IPS-18a (cell line): ENCODE results near the gene MUTYH.

Experiments
- H3K27ac ChIP-seq: one replicate; pipeline ENCODE4 v1.5.1; 2013; ENCODE audit warnings: low read length
- H3K27me3 ChIP-seq: one replicate; pipeline ENCODE4 v1.6.1; 2013; ENCODE audit warnings: mild to moderate bottlenecking, low read length; ENCODE audit not compliant: control insufficient read depth, insufficient read depth
- H3K36me3 ChIP-seq: one replicate; pipeline ENCODE4 v1.6.1; 2013; ENCODE audit warnings: low read depth, low read length; ENCODE audit not compliant: control insufficient read depth
- H3K4me1 ChIP-seq: one replicate; pipeline ENCODE4 v1.6.1; 2013; ENCODE audit warnings: low read depth, low read length; ENCODE audit not compliant: control insufficient read depth
- H3K4me3 ChIP-seq: one replicate; pipeline ENCODE4 v1.5.1; 2013; ENCODE audit warnings: low read length
- H3K9ac ChIP-seq: one replicate; pipeline ENCODE4 v1.6.1; 2013; ENCODE audit warnings: mild to moderate bottlenecking, low read length, moderate library complexity
- H3K9me3 ChIP-seq: one replicate; pipeline ENCODE4 v1.6.1; 2013; ENCODE audit warnings: low read depth, low read length; ENCODE audit not compliant: control insufficient read depth

Gene MUTYH

DNA sequence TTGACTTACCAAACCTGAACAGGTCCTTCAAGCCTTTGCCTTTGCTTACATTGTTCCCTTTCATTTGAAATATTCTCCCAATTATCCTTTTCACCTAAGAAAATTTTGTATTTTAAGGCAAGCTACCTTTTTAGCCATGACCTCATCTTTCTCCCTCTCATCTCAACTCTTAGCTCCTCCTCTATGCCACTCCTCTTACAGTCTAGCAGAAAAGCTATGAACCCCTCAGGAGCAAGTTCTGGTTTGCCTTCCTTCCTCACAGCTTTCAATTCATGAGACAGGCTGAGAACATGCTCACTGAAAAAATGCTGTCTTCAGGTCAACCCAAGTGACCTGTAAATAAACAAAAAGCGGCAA lies 8.3 kb upstream of the MUTYH start:
- Histone ChIP-seq H3K9me3 (no peaks in the 10 kb centered on the region), H3K4me3 (no peak overlapping the region), H3K36me3 (peaks cover 20% of the 10 kb centered on the region), H3K27me3 (no peaks in the 10 kb centered on the region), H3K4me1 (no peaks in the 10 kb centered on the region), H3K27ac (no peak overlapping the region), H3K9ac (no peak overlapping the region)

DNA sequence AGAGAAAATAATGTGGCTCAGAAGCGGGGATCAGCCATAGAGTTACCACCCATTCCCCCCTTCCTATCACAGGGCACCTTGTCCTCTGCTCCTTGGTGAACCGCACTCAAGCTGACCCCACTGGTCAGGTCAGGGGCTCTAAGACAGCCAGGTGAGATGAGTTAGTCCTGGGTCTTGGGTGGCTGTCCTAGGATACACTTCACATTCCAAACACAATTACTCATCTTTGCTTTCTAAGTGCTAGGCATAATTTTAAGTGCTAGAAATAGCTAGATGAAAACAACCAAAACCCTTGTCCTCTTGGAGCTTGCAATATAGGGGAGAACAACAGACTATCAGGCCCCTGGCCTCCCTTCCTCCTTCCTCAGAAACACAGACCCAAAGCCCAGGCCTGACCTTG lies 7.8 kb upstream of the MUTYH start:
- H3K27ac ChIP-seq: no peak overlapping the region

DNA sequence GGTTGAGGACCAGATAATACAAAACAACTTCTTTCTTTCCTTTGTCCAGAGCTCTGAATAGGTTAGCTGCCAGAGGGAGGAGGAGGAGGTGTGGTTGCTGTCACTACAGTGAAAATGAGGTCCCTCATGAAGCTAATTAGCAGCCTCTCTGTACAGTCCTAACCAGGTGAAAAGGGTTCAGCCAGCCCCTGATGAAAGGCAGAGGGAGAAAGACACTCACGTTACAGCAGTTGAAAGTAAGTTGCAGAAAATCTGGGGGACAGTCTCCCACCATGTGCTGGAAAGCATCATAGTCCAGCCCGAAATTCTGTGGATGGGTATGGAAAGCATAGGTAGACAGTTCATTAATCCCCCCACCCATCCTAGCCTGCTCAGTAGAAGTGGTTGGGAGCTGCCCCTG lies 6.2 kb upstream of the MUTYH start:
- Histone ChIP-seq H3K9ac (no peak overlapping the region), H3K36me3 (peaks cover 41% of the 10 kb centered on the region), H3K9me3 (no peaks in the 10 kb centered on the region), H3K4me1 (no peaks in the 10 kb centered on the region), H3K27ac (no peak overlapping the region), H3K4me3 (no peak overlapping the region), H3K27me3 (no peaks in the 10 kb centered on the region)

More for the DNA sequence above, 7.8 kb upstream of the MUTYH start:
- H3K4me1 ChIP-seq: no peaks in the 10 kb centered on the region
- peaks cover 26% of the 10 kb centered on the region for H3K36me3 ChIP-seq
- no peaks in the 10 kb centered on the region for H3K9me3 ChIP-seq
- no peak overlapping the region for H3K9ac ChIP-seq
- H3K4me3 ChIP-seq: no peak overlapping the region
- no peaks in the 10 kb centered on the region for H3K27me3 ChIP-seq

DNA sequence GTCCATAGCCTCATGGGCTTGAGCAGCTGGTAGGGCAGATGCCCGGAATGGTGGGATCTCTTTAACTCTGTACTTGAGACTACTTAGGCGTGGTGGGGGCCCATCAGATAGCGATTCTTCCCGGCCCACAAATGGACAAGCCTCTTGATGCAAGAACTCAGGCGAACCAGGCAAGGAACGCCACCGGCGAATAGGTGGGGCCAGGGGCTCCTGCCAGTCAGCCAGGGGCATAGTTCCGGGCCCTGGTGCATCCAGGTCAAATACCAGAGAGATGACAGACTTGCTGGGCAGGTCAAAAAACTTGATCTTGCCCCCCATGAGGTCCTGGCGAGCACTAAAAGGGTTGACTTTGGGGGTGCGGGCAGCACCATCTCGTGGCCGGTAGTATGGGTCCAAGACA lies 4.8 kb upstream of the MUTYH start:
- Histone ChIP-seq H3K4me3 (no peak overlapping the region), H3K9ac (no peak overlapping the region), H3K27me3 (no peaks in the 10 kb centered on the region), H3K36me3 (peaks cover 42% of the 10 kb centered on the region), H3K4me1 (peaks cover 6% of the 10 kb centered on the region), H3K9me3 (no peaks in the 10 kb centered on the region), H3K27ac (no peak overlapping the region)

GRCh38 chr1:45344499-45344898 lies 4.3 kb upstream of the MUTYH start:
- Histone ChIP-seq H3K27ac (no peak overlapping the region), H3K4me3 (no peak overlapping the region), H3K9ac (no peak overlapping the region), H3K36me3 (peaks cover 42% of the 10 kb centered on the region), H3K27me3 (no peaks in the 10 kb centered on the region), H3K4me1 (peaks cover 6% of the 10 kb centered on the region), H3K9me3 (no peaks in the 10 kb centered on the region)

DNA sequence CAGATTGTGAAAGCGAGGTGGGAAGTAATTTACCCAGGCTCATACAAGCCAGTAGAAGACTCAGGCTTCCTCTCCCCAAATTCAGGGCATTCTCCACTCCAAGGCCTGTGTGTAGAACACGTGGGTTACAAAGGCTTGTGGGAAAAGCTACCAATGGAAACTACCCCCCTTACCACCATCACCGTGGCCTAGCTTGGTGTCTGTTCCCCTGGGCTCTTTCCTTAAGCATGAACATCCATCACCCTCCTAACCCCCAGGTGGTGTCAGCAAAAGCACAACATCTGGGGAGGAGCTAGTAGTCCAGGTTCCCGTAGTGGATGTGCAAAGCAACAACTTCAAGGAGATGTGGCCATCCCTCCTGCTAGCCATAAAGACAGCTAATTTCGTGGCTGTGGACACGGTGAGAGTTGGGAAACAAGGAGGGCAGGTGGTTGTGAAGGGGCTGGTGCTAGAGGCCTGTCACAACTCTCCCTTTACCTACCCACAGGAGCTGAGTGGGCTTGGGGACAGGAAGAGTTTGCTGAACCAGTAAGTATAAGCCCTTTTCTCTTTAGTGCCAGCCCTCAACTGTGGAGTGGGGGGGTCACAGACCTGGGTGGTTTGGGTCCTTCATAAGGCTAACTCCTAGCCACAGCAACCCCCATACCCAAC lies 701 bp upstream of the MUTYH start:
- Histone ChIP-seq H3K36me3 (peaks cover 42% of the 10 kb centered on the region), H3K9ac (peak overlapping the region; percentile 90), H3K27me3 (no peaks in the 10 kb centered on the region), H3K4me1 (peaks cover 6% of the 10 kb centered on the region), H3K9me3 (no peaks in the 10 kb centered on the region), H3K4me3 (peak overlapping the region; percentile 82), H3K27ac (peak overlapping the region; percentile 73)

DNA sequence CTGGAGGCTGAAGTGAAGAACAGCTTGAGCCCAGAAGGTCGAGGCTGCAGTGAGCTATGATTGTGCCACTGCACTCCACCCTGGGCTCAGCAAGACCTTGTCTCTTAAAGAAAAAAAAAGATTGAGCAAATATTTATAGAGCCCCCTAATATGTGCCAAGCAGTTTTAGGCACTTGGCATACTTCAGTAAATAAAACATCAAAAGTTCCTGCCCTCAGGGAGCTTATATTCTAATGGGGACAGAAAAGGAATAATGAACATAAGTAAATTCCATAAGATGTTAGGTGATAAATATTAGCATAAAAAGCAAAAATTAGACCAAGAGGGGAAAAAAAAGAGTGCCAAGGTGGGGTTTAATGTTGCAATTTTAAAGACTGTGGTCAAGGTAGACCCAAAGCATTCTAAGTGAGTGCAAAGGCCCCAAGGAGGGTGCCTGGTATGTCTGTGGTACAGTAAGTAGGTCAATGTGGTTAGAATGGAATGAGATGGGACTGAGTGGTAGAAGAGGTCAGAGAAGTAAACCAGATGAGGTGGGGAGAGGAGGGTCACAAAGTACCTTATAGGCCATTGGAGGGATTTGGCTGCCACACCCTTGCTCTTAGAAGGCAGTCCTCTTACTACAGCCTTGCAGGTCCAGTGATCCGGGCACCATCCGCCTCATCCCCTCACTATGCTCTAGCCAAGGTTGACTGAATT lies 2.5 kb downstream of the MUTYH start:
- no peak overlapping the region for H3K9ac ChIP-seq
- H3K9me3 ChIP-seq: no peaks in the 10 kb centered on the region
- peaks cover 6% of the 10 kb centered on the region for H3K4me1 ChIP-seq
- peaks cover 35% of the 10 kb centered on the region for H3K36me3 ChIP-seq
- H3K27ac ChIP-seq: no peak overlapping the region
- no peak overlapping the region for H3K4me3 ChIP-seq
- H3K27me3 ChIP-seq: no peaks in the 10 kb centered on the region

DNA sequence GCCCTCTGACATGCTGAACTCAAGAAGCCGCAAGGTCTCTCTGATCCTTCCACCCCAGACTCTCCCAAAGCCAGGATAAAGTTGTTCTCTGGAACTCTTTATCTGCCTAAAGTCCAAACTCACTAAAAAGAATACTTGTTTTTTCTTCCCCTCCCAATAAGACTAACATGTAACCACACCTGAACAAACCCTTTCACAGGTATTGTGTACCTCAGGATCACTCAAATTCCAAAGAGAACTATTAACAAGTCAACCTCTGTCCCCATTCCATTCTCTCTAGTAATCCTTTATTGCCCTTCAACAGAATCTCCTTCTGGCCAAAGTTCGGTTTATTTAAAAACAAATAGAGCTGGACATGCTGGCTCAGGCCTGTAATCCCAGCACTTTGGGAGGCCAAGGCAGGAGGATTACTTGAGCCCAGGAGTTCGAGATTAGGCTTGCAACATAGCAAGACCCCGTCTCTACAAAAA lies 4.3 kb downstream of the MUTYH start:
- Histone ChIP-seq H3K36me3 (peaks cover 35% of the 10 kb centered on the region), H3K27me3 (no peaks in the 10 kb centered on the region), H3K4me3 (no peak overlapping the region), H3K27ac (no peak overlapping the region), H3K9me3 (no peaks in the 10 kb centered on the region), H3K4me1 (peaks cover 2% of the 10 kb centered on the region), H3K9ac (no peak overlapping the region)

GRCh38 chr1:45334308-45335245 lies 5.7 kb downstream of the MUTYH start:
- Histone ChIP-seq H3K9ac (no peak overlapping the region), H3K4me1 (peaks cover 1% of the 10 kb centered on the region), H3K36me3 (peaks cover 41% of the 10 kb centered on the region), H3K27ac (no peak overlapping the region), H3K4me3 (no peak overlapping the region), H3K9me3 (no peaks in the 10 kb centered on the region), H3K27me3 (no peaks in the 10 kb centered on the region)

DNA sequence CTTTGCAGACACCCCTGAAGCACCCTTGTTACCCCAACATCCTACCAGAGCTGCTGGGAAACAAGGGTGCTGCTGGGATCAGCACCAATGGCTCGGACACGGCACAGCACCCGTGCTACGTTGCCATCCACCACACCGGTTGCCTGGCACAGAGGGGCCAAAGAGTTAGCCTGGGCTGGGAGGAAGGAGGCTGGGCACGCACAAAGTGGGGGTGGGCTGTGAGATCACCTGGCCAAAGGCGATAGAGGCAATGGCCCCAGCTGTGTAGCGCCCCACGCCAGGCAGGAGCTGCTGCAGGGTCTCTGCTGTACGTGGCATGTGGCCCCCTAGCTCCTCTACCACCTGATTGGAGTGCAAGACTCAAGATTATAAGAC lies 7.9 kb downstream of the MUTYH start:
- no peak overlapping the region for H3K27ac ChIP-seq
- no peak overlapping the region for H3K9ac ChIP-seq
- peaks cover 47% of the 10 kb centered on the region for H3K36me3 ChIP-seq
- H3K27me3 ChIP-seq: no peaks in the 10 kb centered on the region
- no peak overlapping the region for H3K4me3 ChIP-seq
- peaks cover 20% of the 10 kb centered on the region for H3K4me1 ChIP-seq
- H3K9me3 ChIP-seq: no peaks in the 10 kb centered on the region

DNA sequence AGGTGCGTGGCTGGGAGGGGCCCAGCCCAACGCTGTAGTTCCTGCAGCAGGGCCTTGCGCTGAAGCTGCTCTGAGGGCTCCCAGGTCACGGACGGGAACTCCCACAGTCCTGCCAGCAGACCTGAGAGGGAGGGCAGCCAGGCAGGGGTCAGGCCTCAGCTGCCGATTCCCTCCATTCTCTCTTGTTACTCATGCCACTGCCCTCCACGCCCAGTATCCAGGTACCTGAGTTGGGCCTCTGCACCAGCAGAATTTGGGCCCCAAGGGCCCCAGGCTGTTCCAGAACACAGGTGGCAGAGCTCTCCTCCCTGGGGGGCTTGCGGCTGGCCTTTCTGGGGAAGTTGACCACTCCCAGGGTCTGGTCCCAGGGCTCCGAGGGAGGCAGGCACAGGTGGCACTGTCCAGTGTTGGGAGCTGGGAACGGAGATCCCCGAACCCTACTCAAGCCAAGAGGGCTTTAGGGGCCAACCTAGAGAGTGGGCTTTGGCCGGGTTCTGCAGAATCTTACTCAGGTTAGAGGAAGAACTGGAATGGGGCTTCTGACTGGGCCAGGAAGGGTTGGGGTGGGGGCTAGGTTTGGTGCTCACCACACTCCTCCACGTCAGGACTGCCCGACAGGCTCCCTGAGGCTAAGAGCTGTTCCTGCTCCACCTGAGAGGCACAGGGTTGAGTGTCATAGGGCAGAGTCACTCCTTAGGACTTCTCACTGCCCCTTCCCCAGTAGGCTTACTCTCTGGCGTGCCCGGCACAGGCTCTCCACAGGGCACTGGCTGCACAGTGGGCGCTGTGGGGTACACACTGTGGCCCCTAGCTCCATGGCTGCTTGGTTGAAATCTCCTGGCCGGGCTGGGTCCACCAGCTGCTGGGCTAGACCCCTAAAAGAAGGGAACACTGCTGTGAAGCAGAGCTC lies 8.5 kb downstream of the MUTYH start:
- Histone ChIP-seq H3K4me3 (no peak overlapping the region), H3K4me1 (peaks cover 22% of the 10 kb centered on the region), H3K27ac (no peak overlapping the region), H3K36me3 (peaks cover 47% of the 10 kb centered on the region), H3K27me3 (no peaks in the 10 kb centered on the region), H3K9me3 (no peaks in the 10 kb centered on the region), H3K9ac (no peak overlapping the region)
